ENCODE data around the gene NUB1. TPM values are rescaled to one million over a fixed set of nuclear protein-coding genes. Genes with fewer than 3 reads are reported as not detected.

The NUB1 gene
- total RNA-seq, 1 donor, result 51.0 TPM

- H3K4me3 ChIP-seq (ENCODE audit: low read depth, low read length), result no peak overlapping the region
- TF ChIP-seq, protein P1, sequence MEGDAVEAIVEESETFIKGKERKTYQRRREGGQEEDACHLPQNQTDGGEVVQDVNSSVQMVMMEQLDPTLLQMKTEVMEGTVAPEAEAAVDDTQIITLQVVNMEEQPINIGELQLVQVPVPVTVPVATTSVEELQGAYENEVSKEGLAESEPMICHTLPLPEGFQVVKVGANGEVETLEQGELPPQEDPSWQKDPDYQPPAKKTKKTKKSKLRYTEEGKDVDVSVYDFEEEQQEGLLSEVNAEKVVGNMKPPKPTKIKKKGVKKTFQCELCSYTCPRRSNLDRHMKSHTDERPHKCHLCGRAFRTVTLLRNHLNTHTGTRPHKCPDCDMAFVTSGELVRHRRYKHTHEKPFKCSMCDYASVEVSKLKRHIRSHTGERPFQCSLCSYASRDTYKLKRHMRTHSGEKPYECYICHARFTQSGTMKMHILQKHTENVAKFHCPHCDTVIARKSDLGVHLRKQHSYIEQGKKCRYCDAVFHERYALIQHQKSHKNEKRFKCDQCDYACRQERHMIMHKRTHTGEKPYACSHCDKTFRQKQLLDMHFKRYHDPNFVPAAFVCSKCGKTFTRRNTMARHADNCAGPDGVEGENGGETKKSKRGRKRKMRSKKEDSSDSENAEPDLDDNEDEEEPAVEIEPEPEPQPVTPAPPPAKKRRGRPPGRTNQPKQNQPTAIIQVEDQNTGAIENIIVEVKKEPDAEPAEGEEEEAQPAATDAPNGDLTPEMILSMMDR (IDR thresholded peaks at IDR 0.05; ENCODE audit: insufficient read depth, low read depth, low read length), result no peak
- no peak for DNase-seq (ENCODE audit: low read depth)
These were observed 11.0 kb upstream of the NUB1 start for GRCh38 chr7:151330661-151331060.

DNA sequence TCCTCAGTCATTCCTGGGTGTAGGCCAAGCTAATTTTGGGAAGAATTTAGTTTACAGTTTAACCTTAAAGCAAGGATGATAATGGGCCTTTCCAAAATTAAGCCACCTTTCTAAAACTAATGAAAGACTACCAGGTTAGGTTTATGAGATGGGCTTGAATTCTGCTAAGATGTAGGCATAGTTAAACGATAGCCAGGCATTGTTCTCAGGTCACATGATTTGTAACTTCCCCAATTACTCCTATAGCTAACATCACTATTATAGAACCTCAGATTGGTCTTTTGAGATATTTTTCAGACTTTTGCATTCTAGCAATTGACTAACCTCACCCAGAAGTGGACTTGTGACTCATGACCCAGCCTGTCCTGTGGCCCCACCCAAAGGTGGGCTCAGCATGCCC lies 7.0 kb upstream of the NUB1 start:
- TF ChIP-seq, protein P1 (IDR thresholded peaks at IDR 0.05; ENCODE audit: insufficient read depth, low read depth, low read length), result no peak
- no peak overlapping the region for H3K4me3 ChIP-seq (ENCODE audit: low read depth, low read length)
- DNase-seq (ENCODE audit: low read depth), result no peak

DNA sequence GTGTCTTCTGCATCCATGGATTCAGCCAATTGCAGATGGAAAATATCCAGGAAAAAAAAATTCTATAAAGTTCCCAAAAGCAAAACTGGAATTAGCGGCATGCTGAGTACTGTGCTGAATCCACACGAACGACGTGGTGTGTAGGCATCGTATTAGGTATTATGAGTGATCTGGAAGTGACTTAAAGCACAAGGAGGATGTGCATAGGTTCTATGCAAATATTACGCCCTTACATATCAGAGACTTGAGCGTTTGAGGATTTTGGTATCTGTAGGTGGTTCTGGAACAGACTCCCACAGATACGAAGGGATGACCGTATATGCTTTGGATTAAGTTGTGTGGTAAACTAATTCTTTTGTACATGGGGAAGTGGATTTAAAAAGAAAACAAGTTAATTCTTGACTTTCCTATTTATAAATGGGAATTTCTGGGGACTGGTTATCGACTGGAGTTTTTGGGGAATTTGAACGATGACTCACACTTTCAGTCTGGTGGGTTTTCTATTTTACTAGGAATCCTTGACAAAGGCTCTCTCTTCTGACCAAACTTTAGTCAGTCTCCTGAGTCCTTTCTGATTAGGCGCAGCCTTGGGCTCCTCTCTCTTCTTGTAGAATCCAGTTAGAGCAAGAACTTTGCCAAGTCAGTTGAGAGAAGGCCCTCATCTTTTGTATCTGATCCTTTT lies 5.4 kb upstream of the NUB1 start:
- no peak overlapping the region for H3K4me3 ChIP-seq (ENCODE audit: low read depth, low read length)
- DNase-seq (ENCODE audit: low read depth), result no peak
- TF ChIP-seq, protein P1 (IDR thresholded peaks at IDR 0.05; ENCODE audit: insufficient read depth, low read depth, low read length), result no peak

GRCh38 chr7:151337346-151337745 lies 4.3 kb upstream of the NUB1 start:
- DNase-seq (ENCODE audit: low read depth), result no peak
- H3K4me3 ChIP-seq (ENCODE audit: low read depth, low read length), result no peak overlapping the region
- TF ChIP-seq, protein P1 (IDR thresholded peaks at IDR 0.05; ENCODE audit: insufficient read depth, low read depth, low read length), result no peak

GRCh38 chr7:151338809-151339208 lies 2.8 kb upstream of the NUB1 start:
- DNase-seq (ENCODE audit: low read depth), result no peak
- H3K4me3 ChIP-seq (ENCODE audit: low read depth, low read length), result no peak overlapping the region
- TF ChIP-seq, protein P1 (IDR thresholded peaks at IDR 0.05; ENCODE audit: insufficient read depth, low read depth, low read length), result no peak

DNA sequence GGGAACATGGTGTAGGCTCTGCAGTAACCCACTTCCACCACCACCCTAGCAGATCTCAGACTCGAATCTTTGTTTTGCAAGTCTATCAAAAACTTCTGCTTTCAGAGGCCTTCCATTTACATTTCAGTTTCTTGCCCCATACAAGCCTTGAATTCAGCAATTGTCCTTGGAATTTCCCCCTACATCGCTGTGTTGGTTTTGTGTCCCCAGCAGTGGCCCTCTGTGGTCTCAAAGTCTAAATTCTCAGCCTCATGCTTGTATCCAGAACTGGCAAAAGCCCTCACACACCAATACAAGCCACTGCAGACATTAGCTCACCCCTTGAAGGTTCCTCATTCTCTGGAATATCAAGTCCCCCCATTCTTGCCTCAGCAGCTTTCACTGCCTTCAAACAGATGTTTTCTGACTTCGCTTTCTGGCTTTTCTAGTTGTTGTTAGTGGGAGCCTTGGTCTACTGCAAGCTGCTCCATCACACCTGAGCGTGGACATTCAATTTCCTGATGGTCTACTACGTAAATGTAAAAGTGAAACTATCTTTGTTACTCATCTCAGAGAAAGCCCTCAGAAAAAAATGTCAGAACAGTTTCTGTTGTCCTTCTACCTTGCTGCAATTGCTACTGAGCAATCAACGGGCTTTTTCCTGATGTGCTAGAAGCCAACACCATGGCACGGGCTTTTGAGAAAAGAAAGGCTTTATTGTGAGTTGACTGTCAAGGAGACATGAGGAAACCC lies 1.8 kb upstream of the NUB1 start:
- TF ChIP-seq, protein P1 (IDR thresholded peaks at IDR 0.05; ENCODE audit: insufficient read depth, low read depth, low read length), result no peak
- H3K4me3 ChIP-seq (ENCODE audit: low read depth, low read length), result no peak overlapping the region

More for the DNA sequence above, 1.8 kb upstream of the NUB1 start:
- DNase-seq (ENCODE audit: low read depth), result no peak
